GM12874 (cell line): ENCODE results near the gene PAK5.

Source experiments
- TF ChIP-seq, protein P1 (sequence below): IDR thresholded peaks from 2 replicates; pipeline ENCODE4 v1.5.1; 2011; ENCODE audit warnings: low read depth, mild to moderate bottlenecking, control low read depth, low read length, moderate library complexity; ENCODE audit not compliant: insufficient read depth

PAK5 gene

DNA sequence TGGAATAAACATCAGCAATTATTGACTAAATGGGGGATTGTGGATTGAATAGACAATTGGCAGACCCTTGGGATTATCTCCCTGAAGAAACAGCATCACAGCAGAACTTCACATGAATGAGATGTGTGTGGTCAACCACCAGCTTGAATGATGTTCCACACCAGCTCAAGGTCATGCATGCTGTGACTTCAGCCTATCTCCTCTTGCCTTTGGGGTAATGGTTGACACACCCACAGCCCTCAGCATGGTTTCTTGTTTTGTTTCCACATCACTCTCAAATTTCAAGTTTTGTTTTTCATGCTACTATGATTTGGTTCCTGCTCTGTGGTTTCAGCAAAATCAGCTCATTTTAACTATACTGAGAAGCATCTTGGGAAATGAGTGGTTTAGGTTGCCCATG, 94.3 kb downstream of the PAK5 start:
- TF ChIP-seq, protein P1, sequence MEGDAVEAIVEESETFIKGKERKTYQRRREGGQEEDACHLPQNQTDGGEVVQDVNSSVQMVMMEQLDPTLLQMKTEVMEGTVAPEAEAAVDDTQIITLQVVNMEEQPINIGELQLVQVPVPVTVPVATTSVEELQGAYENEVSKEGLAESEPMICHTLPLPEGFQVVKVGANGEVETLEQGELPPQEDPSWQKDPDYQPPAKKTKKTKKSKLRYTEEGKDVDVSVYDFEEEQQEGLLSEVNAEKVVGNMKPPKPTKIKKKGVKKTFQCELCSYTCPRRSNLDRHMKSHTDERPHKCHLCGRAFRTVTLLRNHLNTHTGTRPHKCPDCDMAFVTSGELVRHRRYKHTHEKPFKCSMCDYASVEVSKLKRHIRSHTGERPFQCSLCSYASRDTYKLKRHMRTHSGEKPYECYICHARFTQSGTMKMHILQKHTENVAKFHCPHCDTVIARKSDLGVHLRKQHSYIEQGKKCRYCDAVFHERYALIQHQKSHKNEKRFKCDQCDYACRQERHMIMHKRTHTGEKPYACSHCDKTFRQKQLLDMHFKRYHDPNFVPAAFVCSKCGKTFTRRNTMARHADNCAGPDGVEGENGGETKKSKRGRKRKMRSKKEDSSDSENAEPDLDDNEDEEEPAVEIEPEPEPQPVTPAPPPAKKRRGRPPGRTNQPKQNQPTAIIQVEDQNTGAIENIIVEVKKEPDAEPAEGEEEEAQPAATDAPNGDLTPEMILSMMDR, result no peak

DNA sequence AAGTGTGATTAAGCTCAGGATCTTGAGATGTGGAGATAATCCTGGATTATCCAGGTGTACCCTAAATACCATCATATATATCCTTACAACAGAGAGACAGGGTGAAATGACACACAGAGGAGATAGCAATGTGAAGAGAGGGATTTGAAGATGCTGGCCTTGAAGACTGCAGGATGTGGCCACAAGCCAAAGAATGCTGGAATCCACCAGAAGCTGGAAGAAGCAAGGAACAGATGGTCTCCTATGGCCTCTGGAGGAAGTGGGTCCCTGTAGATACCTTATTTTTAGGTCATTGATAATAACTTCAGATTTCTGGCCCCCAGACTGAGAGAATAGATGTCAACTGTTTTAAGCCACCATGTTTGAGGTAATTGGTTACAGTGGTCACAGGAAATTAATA, 95.0 kb downstream of the PAK5 start:
- TF ChIP-seq, protein P1, result no peak

DNA sequence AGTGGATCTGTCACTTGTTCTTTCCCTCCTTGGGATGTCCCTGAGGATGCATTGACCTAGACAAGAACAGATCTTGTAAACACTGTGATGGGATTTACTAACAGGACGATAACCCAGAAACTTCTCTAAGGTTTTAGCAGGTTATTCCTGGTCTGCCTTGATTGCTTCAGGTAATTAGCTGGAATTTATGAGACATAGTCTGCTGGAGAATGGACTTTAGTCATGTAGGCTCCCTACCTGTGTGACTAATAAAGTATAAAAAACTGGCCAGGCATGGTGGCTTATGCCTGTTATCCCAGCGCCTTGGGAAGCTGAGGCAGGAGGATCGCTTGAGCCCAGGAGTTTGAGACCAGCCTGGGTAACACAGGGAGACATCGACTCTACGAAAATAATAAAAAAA, 96.1 kb downstream of the PAK5 start:
- TF ChIP-seq, protein P1, result no peak

DNA sequence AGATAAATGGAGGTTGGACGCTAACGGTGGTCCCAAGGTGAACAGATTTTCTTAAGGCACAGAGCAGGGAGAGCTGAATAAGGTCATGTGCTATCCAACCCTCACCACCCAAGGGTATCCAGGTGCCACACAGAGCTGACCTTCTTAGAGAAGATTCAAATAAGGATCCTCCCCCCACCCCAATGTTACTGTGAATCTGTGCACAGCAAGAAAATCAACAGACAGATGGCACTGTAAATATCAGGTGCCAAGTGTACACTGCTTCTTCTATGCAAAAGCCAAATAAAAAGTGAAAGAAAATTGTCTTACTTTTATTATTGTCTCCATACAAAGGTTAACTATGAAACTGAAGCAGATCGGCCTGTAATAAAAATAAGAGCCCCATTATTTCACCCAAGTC, 96.9 kb downstream of the PAK5 start:
- TF ChIP-seq, protein P1, result no peak

DNA sequence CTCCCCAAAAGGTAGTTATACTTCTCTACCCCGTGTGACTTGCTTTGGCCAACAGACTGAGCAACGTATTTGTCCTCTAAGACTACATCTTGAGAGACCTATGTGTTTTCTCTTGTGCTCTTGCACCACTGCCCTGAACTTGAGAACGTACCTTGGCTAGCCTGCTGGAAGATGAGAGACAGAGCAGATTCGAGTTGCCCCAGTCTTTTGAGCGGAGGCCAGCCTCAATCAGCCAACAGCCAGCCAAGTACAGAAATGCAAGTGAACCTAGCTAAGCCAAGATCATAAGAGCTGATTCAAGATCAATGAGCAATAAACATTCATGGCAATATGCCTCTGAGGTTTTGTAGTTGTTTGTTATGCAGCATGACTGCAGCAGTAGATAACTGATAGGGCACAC, 98.4 kb downstream of the PAK5 start:
- TF ChIP-seq, protein P1, result no peak

DNA sequence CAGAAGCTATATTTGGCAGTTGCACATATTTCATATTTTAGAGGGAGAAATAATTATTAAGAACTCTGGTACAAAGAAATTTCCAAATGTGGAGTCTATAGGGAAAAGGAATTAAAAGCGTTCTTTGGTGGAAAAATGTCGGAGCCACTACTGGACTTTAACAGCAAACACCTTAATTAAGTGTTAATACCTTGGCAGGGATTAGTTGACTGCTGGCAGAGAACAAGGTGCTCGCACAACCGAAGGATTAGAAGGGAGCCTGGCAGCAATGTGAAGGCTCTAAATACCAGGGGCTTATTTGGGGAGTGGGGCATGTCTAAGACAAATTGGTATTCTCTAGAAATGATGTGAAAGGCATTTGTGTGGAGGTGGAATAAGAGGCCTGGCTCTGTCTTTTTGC, 98.9 kb downstream of the PAK5 start:
- TF ChIP-seq, protein P1, result no peak

DNA sequence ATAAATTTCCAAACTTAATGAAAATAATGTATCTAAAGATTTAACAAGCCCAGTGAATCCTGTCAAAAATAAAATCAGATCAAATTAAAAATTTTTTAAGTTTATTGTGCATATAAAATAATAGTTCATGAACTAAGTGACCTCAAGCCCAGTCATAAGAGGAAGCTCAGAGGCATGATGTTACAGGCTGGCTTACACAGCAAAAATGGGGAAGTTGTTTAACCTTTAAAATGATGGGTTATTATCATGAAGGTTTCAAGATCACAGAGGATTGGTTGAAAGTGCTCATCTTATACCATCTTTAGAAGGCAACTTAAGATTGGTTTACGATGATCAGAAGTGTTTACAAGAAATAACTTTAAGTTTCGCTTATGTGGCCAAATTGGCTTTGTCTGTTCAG, 102.5 kb downstream of the PAK5 start:
- TF ChIP-seq, protein P1, result no peak
